GM06990 (cell line): ENCODE data around the gene ARID3A.
"Not testable (repeated sequence)": the region's sequence is repeated elsewhere in the genome, so short reads cannot be mapped to it uniquely, and the experiment has no call there.

Experiments
- DNase-seq: peaks from one replicate; pipeline ENCODE4 v3.0.0-alpha.2; 2011; ENCODE audit not compliant: insufficient read length; ENCODE audit errors: extremely low read depth
- H3K27me3 ChIP-seq: replicated peaks from 2 replicates; pipeline ENCODE4 v1.6.0; 2011; ENCODE audit warnings: low read length; ENCODE audit not compliant: control insufficient read depth, insufficient read depth
- H3K36me3 ChIP-seq: 2 replicates; pipeline ENCODE4 v1.5.1; 2011; ENCODE audit warnings: low read length; ENCODE audit not compliant: control insufficient read depth, insufficient read depth
- H3K4me3 ChIP-seq: replicated peaks from 2 replicates; pipeline ENCODE4 v1.5.1; 2011; ENCODE audit warnings: low read depth, mild to moderate bottlenecking, control low read depth, low read length
- CTCF ChIP-seq: IDR thresholded peaks from 2 replicates; pipeline ENCODE4 v1.5.1; 2011; ENCODE audit warnings: low read length, control low read depth, mild to moderate bottlenecking, inconsistent platforms; ENCODE audit not compliant: insufficient read depth, poor library complexity, severe bottlenecking

ARID3A gene

GRCh38 chr19:925526-926322 lies at the start of gene ARID3A:
ARID3A (plus strand) TSS chr19:926035; CDS start chr19:929529, 3,494 bp downstream.
- Histone ChIP-seq H3K4me3 (peak within 1 kb of the TSS; percentile 74), H3K27me3 (no peaks in the 10 kb centered on the region), H3K36me3 (peaks cover 13% of the 10 kb centered on the region)
- peak; percentile 8 for TF ChIP-seq CTCF
- peak; percentile 95 for DNase-seq

- DNase-seq, result no peak
Measured at GRCh38 chr19:876089-876488, 49.7 kb upstream of the ARID3A start.

GRCh38 chr19:876780-877314 lies 49.0 kb upstream of the ARID3A start:
- Histone ChIP-seq H3K36me3 (peaks cover 11% of the 10 kb centered on the region), H3K27me3 (no peaks in the 10 kb centered on the region), H3K4me3 (no peak overlapping the region)
- TF ChIP-seq CTCF, result no peak
- DNase-seq, result no peak

More at GRCh38 chr19:876089-876488, 49.7 kb upstream of the ARID3A start:
- no peak overlapping the region for H3K4me3 ChIP-seq
- no peaks in the 10 kb centered on the region for H3K27me3 ChIP-seq
- H3K36me3 ChIP-seq, result peaks cover 8% of the 10 kb centered on the region
- TF ChIP-seq CTCF, result no peak

GRCh38 chr19:877992-878660 lies 47.7 kb upstream of the ARID3A start:
- not testable (repeated sequence) for H3K4me3 ChIP-seq, DNase-seq, H3K27me3 ChIP-seq
- H3K36me3 ChIP-seq, result peaks cover 14% of the 10 kb centered on the region

- DNase-seq, H3K4me3 ChIP-seq, H3K27me3 ChIP-seq: not testable (repeated sequence)
- H3K36me3 ChIP-seq, result peaks cover 20% of the 10 kb centered on the region
Measured at GRCh38 chr19:878751-879561, 46.9 kb upstream of the ARID3A start.

GRCh38 chr19:879711-880438 lies 46.0 kb upstream of the ARID3A start:
- H3K4me3 ChIP-seq, result no peak overlapping the region
- no peak for TF ChIP-seq CTCF
- peaks cover 20% of the 10 kb centered on the region for H3K36me3 ChIP-seq
- H3K27me3 ChIP-seq, result no peaks in the 10 kb centered on the region
- no peak for DNase-seq
